CD4-positive, alpha-beta T cell (primary cell): ENCODE results near the gene SLC4A5. TPM values are rescaled to one million over a fixed set of nuclear protein-coding genes. Genes with fewer than 3 reads are reported as not detected.

Experiments used
- ATAC-seq: fragments of 200-7000 bp; cut with Tn5 transposase; one replicate; pipeline ENCODE4 v1.10.0; 2022; ENCODE audit warnings: mild to moderate bottlenecking; ENCODE audit not compliant: poor library complexity
- CTCF ChIA-PET: fragments of 350-600 bp; sonication (Branson Sonifier 250); formaldehyde crosslinking; loops from one replicate; lab custom pipeline; 2021; ENCODE audit warnings: antibody characterized with exemption, inconsistent platforms; lab: Charles Lee
- POLR2A ChIA-PET: fragments of 350-600 bp; sonication (Branson Sonifier 250); formaldehyde crosslinking; loops from one replicate; lab custom pipeline; 2021; ENCODE audit warnings: antibody characterized with exemption, inconsistent platforms; lab: Charles Lee
- DNase-seq, 14 experiments: peaks; one replicate each; pipeline ENCODE4 v3.0.0-alpha.2; 2013 to 2020; ENCODE audit warnings: mixed read lengths in 2 of 14
- H3K27ac ChIP-seq, 2 donors: one replicate each; pipeline versions ENCODE4 v1.5.1 to v1.7.0; 2013; ENCODE audit warnings: low read length in 2 of 2, low read depth in 1 of 2, mild to moderate bottlenecking in 1 of 2
- H3K27me3 ChIP-seq, 2 experiments: 1 replicate in 1 of 2; 2 replicates in 1 of 2; pipeline versions ENCODE4 v1.6.1 to v1.7.0; 2013; ENCODE audit warnings: low read length in 2 of 2, control low read depth in 1 of 2, mild to moderate bottlenecking in 1 of 2, moderate library complexity in 1 of 2; ENCODE audit not compliant: insufficient read depth in 2 of 2, control insufficient read depth in 1 of 2
- H3K36me3 ChIP-seq: one replicate; pipeline ENCODE4 v1.6.1; 2013; ENCODE audit warnings: low read length, control low read depth; ENCODE audit not compliant: insufficient read depth
- H3K4me1 ChIP-seq: one replicate; pipeline ENCODE4 v1.6.1; 2013; ENCODE audit warnings: low read length, control low read depth; ENCODE audit not compliant: insufficient read depth
- H3K4me3 ChIP-seq: one replicate; pipeline ENCODE4 v1.5.1; 2013; ENCODE audit warnings: mild to moderate bottlenecking, low read length, moderate library complexity
- H3K9me3 ChIP-seq, 2 experiments: 1 replicate in 1 of 2; 2 replicates in 1 of 2; pipeline versions ENCODE4 v1.6.1 to v1.7.0; 2013; ENCODE audit warnings: low read length in 2 of 2, mild to moderate bottlenecking in 2 of 2, control low read depth in 1 of 2, moderate library complexity in 1 of 2; ENCODE audit not compliant: control insufficient read depth in 1 of 2, insufficient read depth in 1 of 2
- H3K27ac Mint-ChIP-seq: one replicate; pipeline ENCODE4 v1.8.0; 2020; ENCODE audit warnings: mixed read lengths
- H3K27me3 Mint-ChIP-seq: one replicate; pipeline ENCODE4 v1.8.0; 2021; ENCODE audit warnings: mixed read lengths
- H3K36me3 Mint-ChIP-seq: one replicate; pipeline ENCODE4 v1.8.0; 2021; ENCODE audit warnings: low read depth, mixed read lengths
- H3K4me1 Mint-ChIP-seq: one replicate; pipeline ENCODE4 v1.8.0; 2021; ENCODE audit warnings: low read depth, mixed read lengths
- H3K4me3 Mint-ChIP-seq: one replicate; pipeline ENCODE4 v1.8.0; 2020; ENCODE audit warnings: mild to moderate bottlenecking, mixed read lengths
- H3K9me3 Mint-ChIP-seq: one replicate; pipeline ENCODE4 v1.8.0; 2020; ENCODE audit warnings: mixed read lengths
- CTCF ChIP-seq: fragments of 200-600 bp; IDR thresholded peaks from one replicate; pipeline ENCODE4 v1.8.0; 2022; ENCODE audit warnings: antibody characterized with exemption, mild to moderate bottlenecking
- intact Hi-C, 2 experiments: fragments of 100-400 bp; cut with DNase I in 1 of 2; cut with micrococcal nuclease in 1 of 2; formaldehyde crosslinking; loops; one replicate each; pipeline versions ENCODE4 v1.15.1 to v1.9.0; 2023 to 2025; cut with DNase I, micrococcal nuclease
- total RNA-seq, 174 experiments: library from RNA in 2 of 174; stranded (reverse) in 2 of 174; gene quantifications; one replicate each; pipeline ENCODE4 v1.2.3 and lab custom pipeline; 2021 to 2026

The SLC4A5 gene
- total RNA-seq, 2 experiments from 2014 or later = 7.8 to 10.4 TPM

GRCh38 chr2:74297391-74297790 lies 45.8 kb downstream of the SLC4A5 start:
- no peaks in the 10 kb centered on the region for H3K9me3 Mint-ChIP-seq
- H3K4me1 Mint-ChIP-seq = peaks cover 4% of the 10 kb centered on the region
- H3K27ac ChIP-seq = no peak overlapping the region
- H3K36me3 ChIP-seq = no peaks in the 10 kb centered on the region
- intact Hi-C loops = no loop called here
- no peak overlapping the region for H3K4me3 ChIP-seq
- peaks cover 41% of the 10 kb centered on the region for H3K36me3 Mint-ChIP-seq
- H3K27me3 ChIP-seq = no peaks in the 10 kb centered on the region
- ATAC-seq = no peak
- no peak overlapping the region for H3K4me3 Mint-ChIP-seq
- no peak for DNase-seq
- TF ChIP-seq CTCF = no peak
- H3K27me3 Mint-ChIP-seq = no peaks in the 10 kb centered on the region
- peaks cover 0 to 5% of the 10 kb centered on the region in 2 experiments for H3K9me3 ChIP-seq
- no peaks in the 10 kb centered on the region for H3K4me1 ChIP-seq
- POLR2A ChIA-PET = no interaction called here
- CTCF ChIA-PET = no interaction called here
- H3K27ac Mint-ChIP-seq = no peak overlapping the region

GRCh38 chr2:74293191-74293991 lies 49.8 kb downstream of the SLC4A5 start:
- Mint-ChIP-seq H3K4me3 (no peak overlapping the region), H3K27me3 (no peaks in the 10 kb centered on the region), H3K4me1 (peaks cover 32% of the 10 kb centered on the region), H3K9me3 (no peaks in the 10 kb centered on the region), H3K36me3 (peaks cover 18% of the 10 kb centered on the region), H3K27ac (peak overlapping the region; percentile 83)
- H3K27me3 ChIP-seq = no peaks in the 10 kb centered on the region
- intact Hi-C loops = no loop called here
- no peak for ATAC-seq
- H3K4me1 ChIP-seq = peaks cover 26% of the 10 kb centered on the region
- no peak overlapping the region for H3K27ac ChIP-seq
- no peak overlapping the region for H3K4me3 ChIP-seq
- POLR2A ChIA-PET = no interaction called here
- CTCF ChIA-PET = no interaction called here
- H3K36me3 ChIP-seq = no peaks in the 10 kb centered on the region
- DNase-seq = no peak
- TF ChIP-seq CTCF = no peak
- H3K9me3 ChIP-seq = no peaks in the 10 kb centered on the region

- Histone ChIP-seq H3K36me3 (no peaks in the 10 kb centered on the region), H3K27me3 (no peaks in the 10 kb centered on the region), H3K27ac (no peak overlapping the region), H3K4me1 (peaks cover 26% of the 10 kb centered on the region), H3K9me3 (no peaks in the 10 kb centered on the region), H3K4me3 (no peak overlapping the region)
- Mint-ChIP-seq H3K36me3 (peaks cover 11% of the 10 kb centered on the region), H3K27me3 (no peaks in the 10 kb centered on the region), H3K4me3 (no peak overlapping the region), H3K4me1 (peaks cover 32% of the 10 kb centered on the region), H3K27ac (peak overlapping the region; percentile 83), H3K9me3 (no peaks in the 10 kb centered on the region)
- TF ChIP-seq CTCF = no peak
- CTCF ChIA-PET = no interaction called here
- POLR2A ChIA-PET = no interaction called here
- DNase-seq = no peak
- intact Hi-C loops = no loop called here
- no peak for ATAC-seq
These were observed 50.5 kb downstream of the SLC4A5 start for GRCh38 chr2:74292751-74293150.
